Esophagus mucosa (tissue), 1 donor: ENCODE measurements around the gene BMS1. TPM values are rescaled to one million over a fixed set of nuclear protein-coding genes. Genes with fewer than 3 reads are reported as not detected.
"Not testable (repeated sequence)": the region's sequence is repeated elsewhere in the genome, so short reads cannot be mapped to it uniquely, and the experiment has no call there.

ENCODE experiments used
- ATAC-seq: fragments of 200-7000 bp; cut with Tn5 transposase; one replicate; pipeline ENCODE4 v1.9.1; 2020
- total RNA-seq: library from RNA; stranded (reverse); gene quantifications from one replicate; pipeline ENCODE4 v1.2.4, GENCODE V29; 2023
- donor health status: DM: yes; HTN: yes; CAD: no.

BMS1 gene
- total RNA-seq, 1 donor from 2014 or later: 10.0 TPM

- ATAC-seq: no peak
Measured at GRCh38 chr10:42865716-42866114, 83.1 kb downstream of the BMS1 start.

GRCh38 chr10:42866115-42866995 lies 83.8 kb downstream of the BMS1 start:
- peak; percentile 91 for ATAC-seq

GRCh38 chr10:42867571-42867970 lies 85.0 kb downstream of the BMS1 start:
- ATAC-seq: no peak

- no peak for ATAC-seq
Measured at GRCh38 chr10:42868530-42868929, 85.9 kb downstream of the BMS1 start.

- ATAC-seq: no peak
Measured at GRCh38 chr10:42869977-42870350, 87.4 kb downstream of the BMS1 start.

- not testable (repeated sequence) for ATAC-seq
Measured at GRCh38 chr10:42871138-42871641, 88.6 kb downstream of the BMS1 start.

GRCh38 chr10:42871823-42872222 lies 89.2 kb downstream of the BMS1 start:
- ATAC-seq: no peak

- ATAC-seq: no peak
Measured at GRCh38 chr10:42872865-42873435, 90.4 kb downstream of the BMS1 start.

- ATAC-seq: no peak
Measured at GRCh38 chr10:42874713-42875387, 92.3 kb downstream of the BMS1 start.

GRCh38 chr10:42875388-42875755 lies 92.8 kb downstream of the BMS1 start:
- no peak for ATAC-seq

- ATAC-seq: no peak
Measured at GRCh38 chr10:42875798-42876341, 93.3 kb downstream of the BMS1 start.

- ATAC-seq: no peak
Measured at GRCh38 chr10:42876476-42876875, 93.9 kb downstream of the BMS1 start.

- no peak for ATAC-seq
Measured at GRCh38 chr10:42876945-42877344, 94.3 kb downstream of the BMS1 start.

GRCh38 chr10:42877496-42878030 lies 95.0 kb downstream of the BMS1 start:
- peak; percentile 17 for ATAC-seq

GRCh38 chr10:42878134-42878820 lies 95.7 kb downstream of the BMS1 start:
- ATAC-seq: no peak

- ATAC-seq: no peak
Measured at GRCh38 chr10:42878821-42879195, 96.2 kb downstream of the BMS1 start.

- ATAC-seq: no peak
Measured at GRCh38 chr10:42879380-42880254, 97.0 kb downstream of the BMS1 start.

- ATAC-seq: no peak
Measured at GRCh38 chr10:42880255-42880620, 97.6 kb downstream of the BMS1 start.

GRCh38 chr10:42882597-42882996 lies 100.0 kb downstream of the BMS1 start:
- ATAC-seq: no peak
